SK-N-SH treated with all-trans-retinoic acid at 6 μM for 48 hours (cell line): ENCODE measurements around the gene NRXN3.

Experiments
- OSR1 ChIP-seq: fragments of 250-450 bp; sonication (Bioruptor Pico); IDR thresholded peaks from 2 replicates; pipeline ENCODE4 v1.8.0; 2022; ENCODE audit warnings: moderate library complexity, mild to moderate bottlenecking, inconsistent platforms
- PATZ1 ChIP-seq: fragments of 250-450 bp; sonication (Bioruptor Pico); IDR thresholded peaks from 2 replicates; pipeline ENCODE4 v1.8.0; 2020; ENCODE audit warnings: mild to moderate bottlenecking, moderate library complexity, borderline replicate concordance
- RARB ChIP-seq: fragments of 250-450 bp; sonication (Bioruptor Pico); IDR thresholded peaks from 2 replicates; pipeline ENCODE4 v1.8.0; 2021; ENCODE audit warnings: mild to moderate bottlenecking, moderate library complexity
- ZC3H10 ChIP-seq: fragments of 250-450 bp; sonication (Bioruptor Pico); IDR thresholded peaks from 2 replicates; pipeline ENCODE4 v1.5.1; 2021; ENCODE audit warnings: mild to moderate bottlenecking, moderate library complexity
- ZFP3 ChIP-seq: fragments of 250-450 bp; sonication (Bioruptor Pico); IDR thresholded peaks from 2 replicates; pipeline ENCODE4 v1.5.0; 2020; ENCODE audit warnings: mild to moderate bottlenecking, moderate library complexity
- ZNF70 ChIP-seq: fragments of 450-650 bp; formaldehyde crosslinking; IDR thresholded peaks from 2 replicates; pipeline ENCODE4 v1.5.0; 2020; ENCODE audit warnings: mild to moderate bottlenecking, moderate library complexity
- TF ChIP-seq, protein P1 (sequence below): fragments of 250-450 bp; sonication (Bioruptor Pico); IDR thresholded peaks from 2 replicates; pipeline ENCODE4 v1.5.0; 2020; ENCODE audit warnings: mild to moderate bottlenecking, moderate library complexity

DNA sequence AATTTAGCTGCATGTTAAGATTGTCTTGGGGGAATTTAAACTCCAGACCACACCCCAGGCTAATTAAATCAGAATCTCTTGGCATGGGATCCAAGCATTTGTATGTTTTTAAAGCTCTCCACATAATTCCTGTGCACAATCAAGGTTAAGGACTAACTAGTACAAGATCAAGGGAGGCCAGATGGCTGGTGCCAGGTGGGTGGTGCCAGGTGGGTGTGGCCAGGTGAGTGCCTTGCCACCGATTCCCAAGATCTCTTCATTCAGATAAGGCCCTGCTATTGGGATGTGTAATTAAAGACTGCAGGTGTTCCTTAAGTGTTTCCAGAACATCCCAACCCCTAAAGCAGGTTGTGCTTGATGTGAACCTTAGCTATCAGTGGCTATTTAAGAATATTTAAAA is 75.1 kb downstream of the NRXN3 start:
- TF ChIP-seq OSR1 (CRISPR knock-in tag) (no peak), ZNF70 (CRISPR knock-in tag) (no peak), ZFP3 (CRISPR knock-in tag) (no peak), PATZ1 (no peak), RARB (CRISPR knock-in tag) (no peak), ZC3H10 (CRISPR knock-in tag) (no peak)
- TF ChIP-seq, protein P1, sequence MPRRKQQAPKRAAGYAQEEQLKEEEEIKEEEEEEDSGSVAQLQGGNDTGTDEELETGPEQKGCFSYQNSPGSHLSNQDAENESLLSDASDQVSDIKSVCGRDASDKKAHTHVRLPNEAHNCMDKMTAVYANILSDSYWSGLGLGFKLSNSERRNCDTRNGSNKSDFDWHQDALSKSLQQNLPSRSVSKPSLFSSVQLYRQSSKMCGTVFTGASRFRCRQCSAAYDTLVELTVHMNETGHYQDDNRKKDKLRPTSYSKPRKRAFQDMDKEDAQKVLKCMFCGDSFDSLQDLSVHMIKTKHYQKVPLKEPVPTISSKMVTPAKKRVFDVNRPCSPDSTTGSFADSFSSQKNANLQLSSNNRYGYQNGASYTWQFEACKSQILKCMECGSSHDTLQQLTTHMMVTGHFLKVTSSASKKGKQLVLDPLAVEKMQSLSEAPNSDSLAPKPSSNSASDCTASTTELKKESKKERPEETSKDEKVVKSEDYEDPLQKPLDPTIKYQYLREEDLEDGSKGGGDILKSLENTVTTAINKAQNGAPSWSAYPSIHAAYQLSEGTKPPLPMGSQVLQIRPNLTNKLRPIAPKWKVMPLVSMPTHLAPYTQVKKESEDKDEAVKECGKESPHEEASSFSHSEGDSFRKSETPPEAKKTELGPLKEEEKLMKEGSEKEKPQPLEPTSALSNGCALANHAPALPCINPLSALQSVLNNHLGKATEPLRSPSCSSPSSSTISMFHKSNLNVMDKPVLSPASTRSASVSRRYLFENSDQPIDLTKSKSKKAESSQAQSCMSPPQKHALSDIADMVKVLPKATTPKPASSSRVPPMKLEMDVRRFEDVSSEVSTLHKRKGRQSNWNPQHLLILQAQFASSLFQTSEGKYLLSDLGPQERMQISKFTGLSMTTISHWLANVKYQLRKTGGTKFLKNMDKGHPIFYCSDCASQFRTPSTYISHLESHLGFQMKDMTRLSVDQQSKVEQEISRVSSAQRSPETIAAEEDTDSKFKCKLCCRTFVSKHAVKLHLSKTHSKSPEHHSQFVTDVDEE (CRISPR knock-in tag), result no peak
